Upper lobe of left lung (tissue), 4 donors: ENCODE results near the gene ATRNL1.

Experiments used
- EP300 ChIP-seq, 4 donors: sonication (generic); formaldehyde crosslinking; IDR thresholded peaks; one replicate each; pipeline ENCODE4 v1.5.1; 2017; ENCODE audit warnings: antibody characterized with exemption in 4 of 4, control low read depth in 2 of 4
- POLR2A ChIP-seq, 4 donors: fragments of 450-650 bp; IDR thresholded peaks; one replicate each; pipeline ENCODE4 v1.5.1; 2016 to 2017; ENCODE audit warnings: antibody characterized with exemption in 4 of 4, mild to moderate bottlenecking in 2 of 4
- POLR2AphosphoS5 ChIP-seq, 2 donors: sonication (generic); formaldehyde crosslinking; IDR thresholded peaks; one replicate each; pipeline ENCODE4 v1.5.1; 2017; ENCODE audit warnings: antibody characterized with exemption in 2 of 2
- TF ChIP-seq, protein P1 (sequence below), 6 experiments: fragments of 450-650 bp in 4 of 6; fragments of 200-600 bp in 2 of 6; sonication (generic) in 2 of 6; IDR thresholded peaks; one replicate each; pipeline ENCODE4 v1.5.1; 2016 to 2019; ENCODE audit warnings: antibody characterized with exemption in 6 of 6

GRCh38 chr10:115103700-115104099, 10.5 kb downstream of the ATRNL1 start:
- TF ChIP-seq, protein P1, sequence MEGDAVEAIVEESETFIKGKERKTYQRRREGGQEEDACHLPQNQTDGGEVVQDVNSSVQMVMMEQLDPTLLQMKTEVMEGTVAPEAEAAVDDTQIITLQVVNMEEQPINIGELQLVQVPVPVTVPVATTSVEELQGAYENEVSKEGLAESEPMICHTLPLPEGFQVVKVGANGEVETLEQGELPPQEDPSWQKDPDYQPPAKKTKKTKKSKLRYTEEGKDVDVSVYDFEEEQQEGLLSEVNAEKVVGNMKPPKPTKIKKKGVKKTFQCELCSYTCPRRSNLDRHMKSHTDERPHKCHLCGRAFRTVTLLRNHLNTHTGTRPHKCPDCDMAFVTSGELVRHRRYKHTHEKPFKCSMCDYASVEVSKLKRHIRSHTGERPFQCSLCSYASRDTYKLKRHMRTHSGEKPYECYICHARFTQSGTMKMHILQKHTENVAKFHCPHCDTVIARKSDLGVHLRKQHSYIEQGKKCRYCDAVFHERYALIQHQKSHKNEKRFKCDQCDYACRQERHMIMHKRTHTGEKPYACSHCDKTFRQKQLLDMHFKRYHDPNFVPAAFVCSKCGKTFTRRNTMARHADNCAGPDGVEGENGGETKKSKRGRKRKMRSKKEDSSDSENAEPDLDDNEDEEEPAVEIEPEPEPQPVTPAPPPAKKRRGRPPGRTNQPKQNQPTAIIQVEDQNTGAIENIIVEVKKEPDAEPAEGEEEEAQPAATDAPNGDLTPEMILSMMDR (IDR thresholded peaks at IDR 0.05) = no peak
- TF ChIP-seq POLR2A (IDR thresholded peaks at IDR 0.05) (no peak), EP300 (IDR thresholded peaks at IDR 0.05) (no peak), POLR2AphosphoS5 (IDR thresholded peaks at IDR 0.05) (no peak)
